ENCODE measurements around the gene RARB. TPM values are rescaled to one million over a fixed set of nuclear protein-coding genes. Genes with fewer than 3 reads are reported as not detected.

The RARB gene
- total and polyA plus RNA-seq, 2 donors (not counting 3 experiments of a cell fraction or from before 2014, with no cell fraction given): 15.3 to 23.4 TPM

DNA sequence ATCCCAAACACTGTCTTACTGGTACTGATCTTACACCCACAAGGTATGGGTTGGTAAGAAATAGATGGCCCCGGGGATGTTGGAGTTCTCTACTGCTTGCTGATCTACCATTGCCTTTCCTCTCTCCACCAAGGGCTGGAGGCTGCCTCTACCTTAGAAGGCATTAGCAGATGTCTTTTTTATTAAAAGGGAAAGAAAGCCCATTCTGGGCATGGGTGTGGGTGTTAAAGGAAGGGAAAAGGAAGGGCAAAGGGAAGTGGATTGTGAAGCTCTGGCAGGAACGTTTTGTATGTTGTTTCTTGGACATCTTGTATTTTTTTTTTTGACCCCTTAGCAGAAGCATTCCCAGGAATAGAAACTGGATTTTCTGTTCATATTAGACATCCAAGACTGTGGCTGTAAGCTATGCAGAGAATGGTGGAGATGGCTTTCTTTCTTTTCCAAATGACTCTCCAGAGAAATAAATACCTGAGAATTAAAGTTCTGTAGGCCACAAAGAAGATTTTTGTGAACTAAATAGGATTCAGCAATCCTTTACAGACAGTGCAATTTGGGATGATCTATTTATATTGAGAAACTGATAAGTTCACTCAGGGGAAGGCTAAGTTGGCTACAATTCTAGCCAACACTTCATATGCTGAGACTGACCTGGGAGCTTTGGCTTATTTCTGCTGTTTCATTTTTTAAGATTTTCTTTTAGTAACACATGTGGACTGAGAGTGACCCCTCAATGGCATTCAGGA, 127.8 kb downstream of the RARB start:
- TF ChIP-seq EZH2 (IDR thresholded peaks at IDR 0.05; ENCODE audit: borderline replicate concordance, low read depth, low read length, severe bottlenecking) (no peak), FOS (IDR thresholded peaks at IDR 0.05; ENCODE audit: borderline replicate concordance, insufficient read depth, low read length) (no peak), MYC (IDR thresholded peaks at IDR 0.05; ENCODE audit: low read depth, low read length) (no peak)
- TF ChIP-seq, protein P1, sequence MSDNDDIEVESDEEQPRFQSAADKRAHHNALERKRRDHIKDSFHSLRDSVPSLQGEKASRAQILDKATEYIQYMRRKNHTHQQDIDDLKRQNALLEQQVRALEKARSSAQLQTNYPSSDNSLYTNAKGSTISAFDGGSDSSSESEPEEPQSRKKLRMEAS (IDR thresholded peaks at IDR 0.05; ENCODE audit: insufficient read depth, insufficient read length): no peak
- DNase-seq (ENCODE audit: low read depth, low spot score): peak; percentile 47
- Histone ChIP-seq H3K27me3 (ENCODE audit: control insufficient read depth in 2 of 2, insufficient read depth in 2 of 2, low read length in 2 of 2) (no peaks in the 10 kb centered on the region), H3K9ac (replicated peaks; ENCODE audit: extremely low read depth, insufficient read depth, low read length) (no peak overlapping the region), H3K4me1 (ENCODE audit: control insufficient read depth, extremely low read depth, insufficient read depth, low read length) (peaks cover 7% of the 10 kb centered on the region), H3K4me2 (ENCODE audit: insufficient read depth, low read length) (no peak overlapping the region), H2AFZ (ENCODE audit: low read depth, low read length) (no peak overlapping the region), H3K27ac (ENCODE audit: insufficient read depth, low read depth, low read length) (no peak overlapping the region), H3K79me2 (ENCODE audit: control insufficient read depth, insufficient read depth, low read length) (no peaks in the 10 kb centered on the region), H3K9me3 (replicated peaks; ENCODE audit: control insufficient read depth, insufficient read depth, low read length) (no peaks in the 10 kb centered on the region), H3K4me3 (replicated peaks in 1 of 3; ENCODE audit: insufficient read depth in 1 of 3, low read depth in 1 of 3, low read length in 3 of 3) (no peak overlapping the region), H4K20me1 (replicated peaks; ENCODE audit: control insufficient read depth, extremely low read depth, insufficient read depth, low read length) (no peaks in the 10 kb centered on the region), H3K9me1 (replicated peaks; ENCODE audit: control insufficient read depth, extremely low read depth, insufficient read depth, low read length) (no peaks in the 10 kb centered on the region), H3K36me3 (ENCODE audit: control insufficient read depth in 2 of 2, extremely low read depth in 1 of 2, insufficient read depth in 2 of 2, low read length in 2 of 2) (no peaks in the 10 kb centered on the region)
- dilution Hi-C loops (cut with MboI; ENCODE audit: extremely low pct_ligation_motif_present, low sequenced_read_pairs): no loop called here
- intact Hi-C loops (cut with micrococcal nuclease): no loop called here
- peak; percentile 55 for FAIRE-seq
- CTCF ChIA-PET: interaction anchor here (0.6 to 1.9 kb wide), 5 partner anchors 11 to 534 kb away, joined by 3 to 7 read pairs (median 4); no protein-coding TSS in a partner anchor
- BruUV-seq (replicated peaks): no TSS peak
- POLR2A ChIA-PET: no interaction called here

DNA sequence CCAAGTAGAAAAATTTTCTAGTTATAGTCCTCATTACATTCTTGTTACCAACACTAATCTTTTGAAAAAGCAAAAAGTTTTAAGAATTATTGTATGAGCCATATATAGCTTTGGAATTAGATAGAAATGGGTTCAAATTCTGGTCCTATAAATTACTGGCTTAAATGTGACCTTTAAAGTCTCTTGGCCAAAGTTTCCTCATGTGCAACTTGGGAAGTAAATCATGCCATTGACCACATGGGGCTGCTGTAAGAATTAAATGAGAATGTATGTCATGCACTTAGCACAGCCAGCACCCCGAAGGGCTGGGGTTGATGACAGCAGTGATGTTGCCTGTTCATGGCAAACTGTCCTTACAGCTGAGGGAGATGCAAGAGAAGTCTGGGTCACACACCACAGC, 128.4 kb downstream of the RARB start:
- Histone ChIP-seq H4K20me1 (replicated peaks; ENCODE audit: control insufficient read depth, extremely low read depth, insufficient read depth, low read length) (no peaks in the 10 kb centered on the region), H3K9me3 (replicated peaks; ENCODE audit: control insufficient read depth, insufficient read depth, low read length) (no peaks in the 10 kb centered on the region), H3K27me3 (ENCODE audit: control insufficient read depth in 2 of 2, insufficient read depth in 2 of 2, low read length in 2 of 2) (no peaks in the 10 kb centered on the region), H3K9ac (replicated peaks; ENCODE audit: extremely low read depth, insufficient read depth, low read length) (no peak overlapping the region), H3K4me2 (ENCODE audit: insufficient read depth, low read length) (no peak overlapping the region), H3K27ac (ENCODE audit: insufficient read depth, low read depth, low read length) (no peak overlapping the region), H3K4me3 (replicated peaks in 1 of 3; ENCODE audit: insufficient read depth in 1 of 3, low read depth in 1 of 3, low read length in 3 of 3) (no peak overlapping the region), H3K79me2 (ENCODE audit: control insufficient read depth, insufficient read depth, low read length) (no peaks in the 10 kb centered on the region), H3K36me3 (ENCODE audit: control insufficient read depth in 2 of 2, extremely low read depth in 1 of 2, insufficient read depth in 2 of 2, low read length in 2 of 2) (no peaks in the 10 kb centered on the region), H3K4me1 (ENCODE audit: control insufficient read depth, extremely low read depth, insufficient read depth, low read length) (peaks cover 7% of the 10 kb centered on the region), H3K9me1 (replicated peaks; ENCODE audit: control insufficient read depth, extremely low read depth, insufficient read depth, low read length) (no peaks in the 10 kb centered on the region), H2AFZ (ENCODE audit: low read depth, low read length) (no peak overlapping the region)
- no TSS peak for BruUV-seq (replicated peaks)
- dilution Hi-C loops (cut with MboI; ENCODE audit: extremely low pct_ligation_motif_present, low sequenced_read_pairs) (no loop called here), intact Hi-C loops (cut with micrococcal nuclease) (no loop called here)
- ChIA-PET CTCF (interaction anchor here (0.8 to 1.9 kb wide), 3 partner anchors 12 to 534 kb away, joined by 4 to 7 read pairs (median 5); no protein-coding TSS in a partner anchor), POLR2A (no interaction called here)
- no peak for DNase-seq (ENCODE audit: low read depth, low spot score)
- TF ChIP-seq FOS (IDR thresholded peaks at IDR 0.05; ENCODE audit: borderline replicate concordance, insufficient read depth, low read length) (no peak), POLR2AphosphoS5 (IDR thresholded peaks at IDR 0.05; ENCODE audit: insufficient read depth, low read depth, low read length) (no peak), JUN (IDR thresholded peaks at IDR 0.05; ENCODE audit: borderline replicate concordance, insufficient read depth, insufficient read length, low read depth) (no peak), GATA2 (IDR thresholded peaks at IDR 0.05; ENCODE audit: insufficient read depth, insufficient read length, low read depth, low read length) (no peak), POLR2A (IDR thresholded peaks at IDR 0.05; ENCODE audit: low read depth, low read length) (no peak), EZH2 (IDR thresholded peaks at IDR 0.05; ENCODE audit: borderline replicate concordance, low read depth, low read length, severe bottlenecking) (no peak), MYC (IDR thresholded peaks at IDR 0.05; ENCODE audit: low read depth, low read length) (no peak)
- TF ChIP-seq, protein P2, sequence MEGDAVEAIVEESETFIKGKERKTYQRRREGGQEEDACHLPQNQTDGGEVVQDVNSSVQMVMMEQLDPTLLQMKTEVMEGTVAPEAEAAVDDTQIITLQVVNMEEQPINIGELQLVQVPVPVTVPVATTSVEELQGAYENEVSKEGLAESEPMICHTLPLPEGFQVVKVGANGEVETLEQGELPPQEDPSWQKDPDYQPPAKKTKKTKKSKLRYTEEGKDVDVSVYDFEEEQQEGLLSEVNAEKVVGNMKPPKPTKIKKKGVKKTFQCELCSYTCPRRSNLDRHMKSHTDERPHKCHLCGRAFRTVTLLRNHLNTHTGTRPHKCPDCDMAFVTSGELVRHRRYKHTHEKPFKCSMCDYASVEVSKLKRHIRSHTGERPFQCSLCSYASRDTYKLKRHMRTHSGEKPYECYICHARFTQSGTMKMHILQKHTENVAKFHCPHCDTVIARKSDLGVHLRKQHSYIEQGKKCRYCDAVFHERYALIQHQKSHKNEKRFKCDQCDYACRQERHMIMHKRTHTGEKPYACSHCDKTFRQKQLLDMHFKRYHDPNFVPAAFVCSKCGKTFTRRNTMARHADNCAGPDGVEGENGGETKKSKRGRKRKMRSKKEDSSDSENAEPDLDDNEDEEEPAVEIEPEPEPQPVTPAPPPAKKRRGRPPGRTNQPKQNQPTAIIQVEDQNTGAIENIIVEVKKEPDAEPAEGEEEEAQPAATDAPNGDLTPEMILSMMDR (IDR thresholded peaks at IDR 0.05; ENCODE audit: extremely low read depth in 1 of 2, insufficient read depth in 1 of 2, low read depth in 1 of 2, low read length in 2 of 2): no peak
- TF ChIP-seq, protein P1 (IDR thresholded peaks at IDR 0.05; ENCODE audit: insufficient read depth, insufficient read length): no peak
- FAIRE-seq: no peak
